ENCODE data around the gene KCNQ2. TPM values are rescaled to one million over a fixed set of nuclear protein-coding genes. Genes with fewer than 3 reads are reported as not detected.

The KCNQ2 gene
- total RNA-seq, 2 experiments from 2014 or later, result not detected

DNA sequence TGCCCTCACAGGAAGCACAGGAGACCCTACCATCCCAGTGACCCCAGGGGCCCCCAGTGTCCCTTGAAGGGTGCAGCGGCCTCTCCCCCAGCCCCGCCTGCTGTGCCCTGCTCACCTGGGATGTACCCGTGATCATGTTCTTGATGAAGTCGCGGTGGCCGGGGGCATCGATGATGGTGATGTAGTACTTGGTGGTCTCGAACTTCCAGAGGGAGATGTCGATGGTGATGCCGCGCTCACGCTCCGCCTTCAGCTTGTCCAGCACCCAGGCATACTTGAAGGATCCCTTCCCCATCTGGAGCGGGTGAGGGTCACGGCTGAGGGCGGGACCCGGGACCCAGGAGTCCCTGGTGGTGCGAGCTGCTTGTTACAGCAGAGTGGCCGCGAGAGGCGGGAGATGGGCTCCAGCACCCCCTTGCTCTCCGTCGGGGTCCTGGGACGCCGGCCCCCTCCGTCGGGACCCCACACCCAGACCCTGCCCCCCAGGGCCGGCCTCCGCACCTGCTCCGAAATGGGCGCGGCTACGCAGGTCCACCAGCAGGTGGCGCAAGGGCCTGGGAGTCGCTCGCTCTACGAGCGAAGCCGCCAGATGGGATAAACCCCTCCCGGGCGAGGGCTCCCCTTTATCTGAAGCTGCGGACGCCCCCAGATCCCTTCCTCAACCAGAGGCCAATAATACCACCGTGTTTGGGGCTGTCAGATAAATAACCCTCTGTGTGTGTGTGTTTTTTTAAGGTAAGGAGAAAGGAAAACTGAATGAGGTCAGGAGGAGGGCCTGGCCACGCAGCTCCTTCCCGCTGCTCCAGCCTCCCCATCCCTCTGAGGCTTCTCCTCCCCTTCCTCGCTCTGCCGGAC lies 23.5 kb upstream of the KCNQ2 start:
- no peaks in the 10 kb centered on the region for H3K36me3 Mint-ChIP-seq (ENCODE audit: low read depth)
- intact Hi-C loops (cut with micrococcal nuclease), result no loop called here
- DNase-seq (peak; percentile 78), ATAC-seq (peak; percentile 82)
- peaks cover 12% of the 10 kb centered on the region for H3K27me3 Mint-ChIP-seq
- TF ChIP-seq, protein P1, sequence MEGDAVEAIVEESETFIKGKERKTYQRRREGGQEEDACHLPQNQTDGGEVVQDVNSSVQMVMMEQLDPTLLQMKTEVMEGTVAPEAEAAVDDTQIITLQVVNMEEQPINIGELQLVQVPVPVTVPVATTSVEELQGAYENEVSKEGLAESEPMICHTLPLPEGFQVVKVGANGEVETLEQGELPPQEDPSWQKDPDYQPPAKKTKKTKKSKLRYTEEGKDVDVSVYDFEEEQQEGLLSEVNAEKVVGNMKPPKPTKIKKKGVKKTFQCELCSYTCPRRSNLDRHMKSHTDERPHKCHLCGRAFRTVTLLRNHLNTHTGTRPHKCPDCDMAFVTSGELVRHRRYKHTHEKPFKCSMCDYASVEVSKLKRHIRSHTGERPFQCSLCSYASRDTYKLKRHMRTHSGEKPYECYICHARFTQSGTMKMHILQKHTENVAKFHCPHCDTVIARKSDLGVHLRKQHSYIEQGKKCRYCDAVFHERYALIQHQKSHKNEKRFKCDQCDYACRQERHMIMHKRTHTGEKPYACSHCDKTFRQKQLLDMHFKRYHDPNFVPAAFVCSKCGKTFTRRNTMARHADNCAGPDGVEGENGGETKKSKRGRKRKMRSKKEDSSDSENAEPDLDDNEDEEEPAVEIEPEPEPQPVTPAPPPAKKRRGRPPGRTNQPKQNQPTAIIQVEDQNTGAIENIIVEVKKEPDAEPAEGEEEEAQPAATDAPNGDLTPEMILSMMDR (IDR thresholded peaks at IDR 0.05), result peak; percentile 99
- no peak overlapping the region for H3K4me3 Mint-ChIP-seq
- H3K4me1 Mint-ChIP-seq (ENCODE audit: low read depth), result no peaks in the 10 kb centered on the region
- H3K27ac Mint-ChIP-seq, result no peak overlapping the region
- ChIA-PET POLR2A (interaction anchor here (0.9 to 1.4 kb wide), 3 partner anchors 25 to 277 kb away, joined by 3 to 5 read pairs (median 3); partner anchors contain the start of gene PPDPF), CTCF (interaction anchor here (0.6 to 2.3 kb wide), 22 partner anchors 9 to 624 kb away, joined by 3 to 22 read pairs (median 4); partner anchors contain the start of genes PPDPF and PTK6)
- no peaks in the 10 kb centered on the region for H3K9me3 Mint-ChIP-seq

DNA sequence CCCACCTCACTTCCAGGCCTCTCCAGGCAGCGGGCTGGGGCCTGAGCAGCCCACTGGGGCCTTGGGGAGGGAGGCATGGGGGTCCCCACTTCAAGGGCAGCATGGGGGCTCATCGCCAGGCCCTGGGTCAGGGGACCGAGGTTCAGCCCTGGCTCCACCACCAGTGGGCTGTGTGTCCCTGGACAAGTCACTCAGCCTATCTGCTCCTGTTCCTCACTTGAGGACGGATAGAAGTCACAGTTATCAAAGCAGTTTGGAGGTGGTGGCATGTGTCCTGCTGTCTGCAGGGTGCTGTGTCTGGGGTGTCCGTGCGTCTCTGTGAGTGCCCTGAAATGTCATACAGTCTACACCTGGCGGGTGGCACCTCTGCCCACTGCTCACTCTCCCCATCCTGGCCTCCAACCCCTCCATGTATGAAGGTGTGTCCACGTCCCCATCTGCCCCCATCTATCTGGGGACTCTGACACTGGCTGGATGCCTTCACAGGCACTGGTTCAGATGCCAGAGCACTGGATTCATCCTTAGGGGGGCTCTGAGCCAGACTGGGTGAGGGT lies 22.8 kb upstream of the KCNQ2 start:
- Mint-ChIP-seq H3K4me1 (ENCODE audit: low read depth) (no peaks in the 10 kb centered on the region), H3K36me3 (ENCODE audit: low read depth) (no peaks in the 10 kb centered on the region), H3K27me3 (peaks cover 12% of the 10 kb centered on the region), H3K9me3 (no peaks in the 10 kb centered on the region), H3K27ac (no peak overlapping the region), H3K4me3 (no peak overlapping the region)
- ATAC-seq, result no peak
- CTCF ChIA-PET, result interaction anchor here (1.0 to 2.3 kb wide), 9 partner anchors 10 to 479 kb away, joined by 3 to 22 read pairs (median 3); partner anchors contain the start of gene PPDPF
- intact Hi-C loops (cut with micrococcal nuclease), result no loop called here
- POLR2A ChIA-PET, result no interaction called here
- TF ChIP-seq, protein P1 (IDR thresholded peaks at IDR 0.05), result no peak
- DNase-seq, result no peak

DNA sequence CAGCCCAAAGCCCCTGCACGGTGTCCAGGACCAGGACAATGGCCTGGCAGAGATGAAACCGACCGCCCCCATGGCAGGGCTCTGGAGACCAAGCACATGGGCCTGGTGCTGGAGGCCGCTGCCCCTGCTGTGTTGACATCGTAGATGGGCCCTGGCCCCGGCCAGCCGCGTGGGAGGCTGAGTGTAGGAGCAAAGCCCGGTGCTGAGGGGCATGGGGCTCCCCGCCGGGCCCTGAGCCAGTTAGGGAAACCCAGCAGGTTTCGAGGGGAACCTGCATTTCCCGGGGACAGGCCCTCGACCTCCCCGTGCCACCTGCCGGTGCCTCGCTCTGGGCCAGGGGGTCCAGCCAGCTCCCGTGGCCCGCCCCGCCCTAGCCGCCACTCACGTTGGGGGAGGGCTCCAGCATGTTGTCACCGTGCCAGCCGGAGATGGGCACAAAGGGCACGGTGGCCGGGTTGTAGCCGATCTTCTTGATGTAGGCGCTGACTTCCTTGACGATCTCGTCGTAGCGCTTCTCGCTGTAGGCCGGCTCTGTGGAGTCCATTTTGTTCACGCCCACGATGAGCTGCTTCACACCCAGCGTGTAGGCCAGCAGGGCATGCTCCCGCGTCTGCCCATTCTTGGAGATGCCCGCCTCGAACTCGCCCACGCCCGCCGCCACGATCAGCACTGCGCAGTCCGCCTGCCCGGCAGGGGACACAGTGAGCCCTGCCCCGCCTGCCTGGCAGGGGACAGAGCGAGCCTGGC lies 22.1 kb upstream of the KCNQ2 start:
- ChIA-PET POLR2A (no interaction called here), CTCF (interaction anchor here (1.0 to 1.1 kb wide), 2 partner anchors 43 to 113 kb away, joined by 3 read pairs; partner anchors contain the start of gene PTK6)
- DNase-seq (no peak), ATAC-seq (no peak)
- Mint-ChIP-seq H3K9me3 (no peaks in the 10 kb centered on the region), H3K27ac (no peak overlapping the region), H3K27me3 (peaks cover 14% of the 10 kb centered on the region), H3K4me3 (no peak overlapping the region), H3K36me3 (ENCODE audit: low read depth) (no peaks in the 10 kb centered on the region), H3K4me1 (ENCODE audit: low read depth) (no peaks in the 10 kb centered on the region)
- TF ChIP-seq, protein P1 (IDR thresholded peaks at IDR 0.05), result no peak
- intact Hi-C loops (cut with micrococcal nuclease), result no loop called here

DNA sequence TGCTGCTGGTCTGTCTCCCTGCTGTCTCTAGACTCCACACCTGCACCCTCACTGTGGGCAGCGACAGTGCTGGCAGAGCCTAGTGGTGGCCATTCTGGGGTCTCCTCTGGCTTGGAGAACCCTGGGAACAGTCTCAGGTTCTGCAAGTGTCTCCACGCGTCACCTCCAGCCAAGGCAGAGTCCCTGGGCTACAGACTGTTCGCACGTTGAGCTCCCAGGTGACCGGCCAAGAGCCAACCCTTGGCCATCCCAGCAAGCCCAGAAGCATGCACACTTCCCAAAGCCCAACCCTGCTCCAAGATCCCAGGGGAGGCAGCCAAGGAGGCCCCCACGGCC lies 21.6 kb upstream of the KCNQ2 start:
- DNase-seq (no peak), ATAC-seq (no peak)
- intact Hi-C loops (cut with micrococcal nuclease), result no loop called here
- H3K27ac Mint-ChIP-seq, result no peak overlapping the region
- no peaks in the 10 kb centered on the region for H3K4me1 Mint-ChIP-seq (ENCODE audit: low read depth)
- POLR2A ChIA-PET, result no interaction called here
- H3K27me3 Mint-ChIP-seq, result peaks cover 18% of the 10 kb centered on the region
- CTCF ChIA-PET, result interaction anchor here (1.1 kb wide), 1 partner anchor 43 kb away, joined by 3 read pairs; the partner anchor contains the start of gene PTK6
- H3K9me3 Mint-ChIP-seq, result no peaks in the 10 kb centered on the region
- no peaks in the 10 kb centered on the region for H3K36me3 Mint-ChIP-seq (ENCODE audit: low read depth)
- TF ChIP-seq, protein P1 (IDR thresholded peaks at IDR 0.05), result no peak
- no peak overlapping the region for H3K4me3 Mint-ChIP-seq

Measured in activated CD8-positive, alpha-beta T cell treated with anti-CD3 and anti-CD28 coated beads for 36 hours (primary cell).